Body of pancreas (tissue), 4 donors: Measurements from ENCODE around the gene RBBP4.

Source experiments
- CTCF ChIP-seq, 7 experiments: fragments of 450-650 bp in 4 of 7; fragments of 200-600 bp in 3 of 7; sonication (generic) in 3 of 7; IDR thresholded peaks; one replicate each; pipeline ENCODE4 v1.5.1; 2016 to 2019; ENCODE audit warnings: antibody characterized with exemption in 7 of 7
- POLR2A ChIP-seq, 3 donors: fragments of 450-650 bp; IDR thresholded peaks; one replicate each; pipeline ENCODE4 v1.6.1; 2016; ENCODE audit warnings: antibody characterized with exemption in 3 of 3, mild to moderate bottlenecking in 2 of 3

DNA sequence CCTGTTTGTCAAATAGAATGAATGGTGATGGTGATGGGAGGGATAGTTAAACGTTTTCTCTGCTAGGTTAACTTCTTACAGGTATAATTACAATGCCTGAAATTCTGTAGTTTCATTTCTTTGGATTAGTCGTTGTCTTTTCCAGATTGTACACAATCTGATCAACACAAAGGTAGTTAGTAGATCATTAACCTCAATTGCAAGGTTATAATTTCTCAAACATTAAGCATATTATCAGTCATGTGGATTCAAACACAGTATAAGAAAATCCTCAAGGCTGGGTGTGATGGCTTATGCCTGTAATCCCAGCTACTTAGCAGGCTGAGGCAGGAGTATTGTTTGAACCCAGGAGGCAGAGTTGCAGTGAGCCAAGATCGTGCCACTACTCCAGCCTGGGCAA lies 31.0 kb downstream of the RBBP4 start:
- TF ChIP-seq CTCF (IDR thresholded peaks at IDR 0.05) (no peak), POLR2A (IDR thresholded peaks at IDR 0.05) (no peak)
